Measurements from ENCODE around the gene EFNA4.
A peak's percentile ranks its signal among the peaks of the same experiment; 100 is the strongest.

The EFNA4 gene

DNA sequence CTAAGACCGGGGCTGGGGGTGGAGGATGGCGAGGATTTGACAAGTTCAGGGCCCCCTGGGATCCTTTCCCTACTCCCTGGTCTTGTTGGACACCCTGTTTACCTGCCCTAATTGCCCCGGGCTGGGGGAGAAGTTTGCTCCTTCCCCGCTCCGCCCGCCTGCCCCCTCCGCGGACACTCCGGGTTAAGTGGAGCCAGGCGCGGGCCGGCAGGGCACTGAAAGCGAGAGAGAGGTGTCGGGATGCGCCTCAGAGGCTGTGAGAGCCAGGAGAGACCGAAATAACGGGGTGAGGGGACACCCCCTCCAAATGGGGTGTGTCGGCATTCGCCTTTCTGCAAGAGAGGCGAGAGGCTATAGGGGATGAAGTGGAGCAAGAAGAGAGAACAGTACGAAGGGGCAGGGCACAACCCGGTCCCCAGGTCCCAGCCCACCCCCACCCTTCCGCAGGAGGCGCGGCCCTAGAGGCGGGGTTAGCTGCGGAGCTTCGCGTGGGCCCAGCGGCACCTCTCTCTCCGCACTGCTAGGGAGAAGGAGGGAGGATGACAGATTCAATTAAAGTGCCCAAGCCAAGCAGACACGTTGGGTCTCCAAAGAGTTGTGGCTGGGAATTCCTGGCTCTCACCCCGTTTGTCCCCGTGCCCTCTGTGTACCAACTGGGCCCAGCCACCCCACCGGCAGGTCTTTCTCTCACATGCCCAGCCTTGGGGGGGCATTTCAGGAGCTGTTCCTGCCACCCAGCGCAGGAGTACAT lies 18.9 kb downstream of the EFNA4 start:
- no peak for DNase-seq
- in situ Hi-C loops (cut with MboI; ENCODE audit: low pct_unique_long_range_greater_than_20kb, low sequenced_read_pairs) = loop anchor here (10.0 kb wide), 1 partner anchor 82 kb away; no protein-coding TSS in a partner anchor

DNA sequence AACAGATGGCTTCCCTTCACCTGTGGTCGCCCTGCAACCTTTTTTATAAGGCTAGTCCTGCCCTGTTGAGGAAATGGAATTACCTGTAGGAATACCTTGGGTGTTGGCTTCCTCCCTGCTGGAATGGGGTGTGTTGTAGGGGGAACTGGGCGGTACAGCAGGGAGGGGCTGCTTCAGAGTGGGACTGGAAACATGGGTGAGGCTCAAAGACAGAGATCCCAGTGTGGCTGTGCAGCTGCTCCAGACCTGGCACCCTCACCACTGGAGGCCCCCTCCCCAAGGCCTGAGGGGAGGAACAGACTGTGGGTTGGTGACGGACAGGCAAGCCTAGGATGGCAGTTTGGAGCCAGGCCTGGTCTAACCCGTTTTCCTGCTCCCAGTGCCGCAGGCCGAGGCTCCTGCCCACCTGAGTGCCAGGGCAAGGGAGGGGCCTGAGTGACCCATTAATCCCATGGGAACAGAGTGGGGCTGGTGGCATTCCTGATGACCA lies 19.6 kb downstream of the EFNA4 start:
- DNase-seq = no peak
- in situ Hi-C loops (cut with MboI; ENCODE audit: low pct_unique_long_range_greater_than_20kb, low sequenced_read_pairs) = loop anchor here (10.0 kb wide), 1 partner anchor 82 kb away; no protein-coding TSS in a partner anchor

DNA sequence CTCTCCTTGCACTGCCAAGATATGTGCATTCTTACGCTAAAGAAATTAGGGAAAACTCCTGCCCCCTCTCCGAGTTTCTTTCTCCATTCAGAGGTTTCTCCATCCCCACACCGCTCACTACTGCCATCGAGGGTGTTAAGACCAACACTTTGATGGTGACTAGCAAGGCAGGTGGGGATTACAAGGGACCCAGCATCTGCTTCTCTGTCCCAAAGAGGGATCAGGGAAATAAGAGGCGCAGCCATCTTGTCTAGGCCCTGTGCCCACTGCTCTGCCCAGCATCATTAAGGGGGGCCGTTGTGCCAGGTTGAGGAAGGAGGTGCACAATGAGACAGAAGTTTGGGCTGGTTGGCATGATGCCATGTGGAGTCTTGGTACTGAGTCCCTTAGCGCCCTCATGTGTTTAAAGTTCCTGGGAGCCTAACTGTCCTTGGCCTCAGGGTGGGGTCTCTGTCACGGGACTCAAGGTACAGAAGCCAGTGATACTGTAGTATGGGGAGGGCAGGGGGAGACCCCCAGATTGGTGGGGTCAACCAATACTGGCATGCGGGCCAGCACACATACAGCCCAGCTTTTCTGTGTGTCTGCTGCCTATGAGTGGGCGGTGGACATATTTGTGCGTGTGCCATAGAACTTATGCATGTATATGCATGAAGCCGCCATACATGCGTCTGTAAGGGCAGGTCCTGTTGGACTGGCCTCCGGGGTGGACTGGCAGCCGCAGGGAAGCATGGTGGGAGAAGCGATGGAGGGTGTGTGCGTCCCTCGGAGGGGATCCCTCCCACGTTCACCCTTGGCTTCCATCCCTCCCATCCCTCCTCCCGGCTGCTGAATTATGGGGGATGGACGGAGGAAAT lies 20.6 kb downstream of the EFNA4 start:
- in situ Hi-C loops (cut with MboI; ENCODE audit: low pct_unique_long_range_greater_than_20kb, low sequenced_read_pairs) = loop anchor here (10.0 kb wide), 1 partner anchor 81 kb away; no protein-coding TSS in a partner anchor
- peak; percentile 51 for DNase-seq

DNA sequence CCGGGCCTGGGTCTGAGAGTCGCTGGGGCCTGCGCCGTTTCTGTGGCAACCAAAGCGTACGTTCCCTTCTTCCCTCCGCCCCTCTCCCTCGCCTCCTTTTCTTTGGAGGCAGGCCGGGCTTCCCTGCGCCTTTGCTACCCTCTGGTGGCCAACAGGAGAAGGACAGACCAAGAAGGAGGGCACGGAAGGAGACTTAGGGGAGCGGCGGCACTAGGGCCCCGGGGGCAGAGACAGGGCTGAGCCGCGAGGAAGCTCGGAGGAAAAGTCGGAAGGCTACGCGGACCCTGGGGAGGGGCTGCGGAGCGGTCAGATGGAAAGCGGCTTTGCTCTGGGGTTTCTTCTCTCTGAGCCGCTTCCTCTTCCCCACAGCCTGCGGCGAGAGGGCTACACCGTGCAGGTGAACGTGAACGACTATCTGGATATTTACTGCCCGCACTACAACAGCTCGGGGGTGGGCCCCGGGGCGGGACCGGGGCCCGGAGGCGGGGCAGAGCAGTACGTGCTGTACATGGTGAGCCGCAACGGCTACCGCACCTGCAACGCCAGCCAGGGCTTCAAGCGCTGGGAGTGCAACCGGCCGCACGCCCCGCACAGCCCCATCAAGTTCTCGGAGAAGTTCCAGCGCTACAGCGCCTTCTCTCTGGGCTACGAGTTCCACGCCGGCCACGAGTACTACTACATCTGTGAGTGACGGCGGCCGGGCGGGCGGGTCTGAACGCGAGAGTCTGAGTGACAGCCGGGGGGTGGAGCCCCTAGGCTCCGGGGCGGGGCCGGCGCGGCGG lies 21.4 kb downstream of the EFNA4 start:
- DNase-seq = peak; percentile 98
- in situ Hi-C loops (cut with MboI; ENCODE audit: low pct_unique_long_range_greater_than_20kb, low sequenced_read_pairs) = loop anchor here (10.0 kb wide), 1 partner anchor 80 kb away; no protein-coding TSS in a partner anchor

DNA sequence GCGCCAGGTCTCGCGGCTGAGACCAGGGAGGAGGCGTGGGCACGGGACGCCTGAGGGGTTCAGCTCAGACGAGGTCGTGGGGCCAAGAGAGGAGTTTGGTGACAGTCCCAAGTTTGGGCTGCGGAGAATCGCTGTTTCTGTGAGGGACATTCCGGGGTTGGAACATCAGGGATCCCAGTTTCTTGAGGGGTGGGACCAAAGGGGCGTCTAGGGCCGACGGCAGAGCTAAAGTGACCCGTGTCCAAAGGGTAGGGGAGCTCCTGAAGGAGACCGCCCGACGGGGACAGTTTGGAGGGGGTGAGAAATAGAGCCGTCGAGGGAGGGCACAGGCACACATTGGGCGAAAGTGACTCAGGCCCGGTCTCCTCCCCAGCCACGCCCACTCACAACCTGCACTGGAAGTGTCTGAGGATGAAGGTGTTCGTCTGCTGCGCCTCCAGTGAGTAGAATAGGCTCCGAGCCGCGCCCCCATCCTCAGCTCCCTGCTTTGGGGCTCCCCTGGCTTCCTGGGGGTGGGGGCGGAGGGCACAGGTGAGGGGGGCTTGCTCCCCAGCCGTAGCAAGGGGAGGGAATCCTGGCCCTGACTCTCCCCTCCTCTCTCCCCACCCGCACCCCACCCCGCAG lies 22.1 kb downstream of the EFNA4 start:
- DNase-seq = no peak
- in situ Hi-C loops (cut with MboI; ENCODE audit: low pct_unique_long_range_greater_than_20kb, low sequenced_read_pairs) = loop anchor here (10.0 kb wide), 1 partner anchor 79 kb away; no protein-coding TSS in a partner anchor

DNA sequence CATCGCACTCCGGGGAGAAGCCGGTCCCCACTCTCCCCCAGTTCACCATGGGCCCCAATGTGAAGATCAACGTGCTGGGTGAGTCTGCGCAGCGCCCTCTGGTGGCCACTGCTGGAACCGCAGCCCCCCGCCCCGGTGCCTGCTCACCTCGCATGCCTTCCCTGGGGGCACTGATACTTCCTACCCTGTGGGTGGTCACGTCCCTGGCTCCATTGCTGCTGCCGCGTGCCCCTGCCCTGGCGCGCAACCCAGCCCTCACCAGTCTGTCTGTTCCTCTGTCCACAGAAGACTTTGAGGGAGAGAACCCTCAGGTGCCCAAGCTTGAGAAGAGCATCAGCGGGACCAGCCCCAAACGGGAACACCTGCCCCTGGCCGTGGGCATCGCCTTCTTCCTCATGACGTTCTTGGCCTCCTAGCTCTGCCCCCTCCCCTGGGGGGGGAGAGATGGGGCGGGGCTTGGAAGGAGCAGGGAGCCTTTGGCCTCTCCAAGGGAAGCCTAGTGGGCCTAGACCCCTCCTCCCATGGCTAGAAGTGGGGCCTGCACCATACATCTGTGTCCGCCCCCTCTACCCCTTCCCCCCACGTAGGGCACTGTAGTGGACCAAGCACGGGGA lies 22.7 kb downstream of the EFNA4 start:
- in situ Hi-C loops (cut with MboI; ENCODE audit: low pct_unique_long_range_greater_than_20kb, low sequenced_read_pairs) = loop anchor here (10.0 kb wide), 1 partner anchor 79 kb away; no protein-coding TSS in a partner anchor
- DNase-seq = peak; percentile 89

DNA sequence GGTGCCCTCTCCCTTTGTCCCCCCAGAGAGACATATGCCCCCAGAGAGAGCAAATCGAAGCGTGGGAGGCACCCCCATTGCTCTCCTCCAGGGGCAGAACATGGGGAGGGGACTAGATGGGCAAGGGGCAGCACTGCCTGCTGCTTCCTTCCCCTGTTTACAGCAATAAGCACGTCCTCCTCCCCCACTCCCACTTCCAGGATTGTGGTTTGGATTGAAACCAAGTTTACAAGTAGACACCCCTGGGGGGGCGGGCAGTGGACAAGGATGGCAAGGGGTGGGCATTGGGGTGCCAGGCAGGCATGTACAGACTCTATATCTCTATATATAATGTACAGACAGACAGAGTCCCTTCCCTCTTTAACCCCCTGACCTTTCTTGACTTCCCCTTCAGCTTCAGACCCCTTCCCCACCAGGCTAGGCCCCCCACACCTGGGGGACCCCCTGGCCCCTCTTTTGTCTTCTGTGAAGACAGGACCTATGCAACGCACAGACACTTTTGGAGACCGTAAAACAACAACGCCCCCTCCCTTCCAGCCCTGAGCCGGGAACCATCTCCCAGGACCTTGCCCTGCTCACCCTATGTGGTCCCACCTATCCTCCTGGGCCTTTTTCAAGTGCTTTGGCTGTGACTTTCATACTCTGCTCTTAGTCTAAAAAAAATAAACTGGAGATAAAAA lies 23.5 kb downstream of the EFNA4 start:
- in situ Hi-C loops (cut with MboI; ENCODE audit: low pct_unique_long_range_greater_than_20kb, low sequenced_read_pairs) = loop anchor here (10.0 kb wide), 1 partner anchor 78 kb away; no protein-coding TSS in a partner anchor
- DNase-seq = no peak

DNA sequence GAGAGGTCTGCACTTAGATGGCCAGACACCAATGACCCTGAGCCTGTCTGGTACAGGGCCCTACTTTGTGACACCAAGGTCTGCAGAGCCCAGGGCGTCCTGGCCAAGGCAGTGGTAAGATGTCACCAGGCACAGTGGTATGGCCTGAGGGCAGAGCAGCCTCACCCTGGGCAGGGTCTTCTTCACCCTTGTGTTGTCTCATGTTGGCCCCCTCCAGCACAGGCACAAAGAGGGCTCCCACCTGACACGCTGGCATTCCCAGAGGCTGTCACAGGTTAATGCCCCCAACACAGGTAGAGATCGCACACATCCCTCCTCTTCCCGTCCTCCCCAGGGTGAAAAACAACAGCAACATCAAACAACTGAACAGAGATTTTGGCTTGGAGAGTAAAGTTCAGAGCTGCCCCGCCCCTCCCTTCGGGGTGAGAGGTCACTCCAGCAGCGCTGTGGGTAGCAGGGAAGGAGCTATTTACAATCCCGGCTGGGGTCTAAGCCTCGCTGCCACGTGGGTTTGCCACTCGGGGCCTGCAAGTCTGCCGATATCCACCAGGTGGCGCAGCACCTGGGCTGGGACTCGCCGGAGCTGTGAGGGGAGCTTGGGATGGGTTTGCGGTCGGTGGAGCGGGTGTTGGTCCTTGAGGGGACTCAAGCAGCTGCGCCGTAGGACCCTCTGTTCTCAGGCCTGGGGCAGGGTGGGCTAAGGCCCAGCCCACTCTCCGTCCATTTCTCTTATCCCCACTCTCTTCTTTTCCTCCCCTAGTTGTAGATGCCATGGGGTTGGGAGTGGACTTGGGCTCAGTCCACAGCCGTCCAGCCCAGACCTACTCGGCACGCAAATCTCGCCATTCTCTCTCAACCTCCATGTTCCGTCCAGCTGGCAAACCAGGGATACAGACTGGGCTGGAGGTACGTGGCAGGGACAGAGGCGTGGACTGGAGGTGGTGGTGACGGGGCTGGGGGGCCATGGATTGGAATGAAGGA lies 27.8 kb downstream of the EFNA4 start:
- in situ Hi-C loops (cut with MboI; ENCODE audit: low pct_unique_long_range_greater_than_20kb, low sequenced_read_pairs) = no loop called here
- peak; percentile 88 for DNase-seq

DNA sequence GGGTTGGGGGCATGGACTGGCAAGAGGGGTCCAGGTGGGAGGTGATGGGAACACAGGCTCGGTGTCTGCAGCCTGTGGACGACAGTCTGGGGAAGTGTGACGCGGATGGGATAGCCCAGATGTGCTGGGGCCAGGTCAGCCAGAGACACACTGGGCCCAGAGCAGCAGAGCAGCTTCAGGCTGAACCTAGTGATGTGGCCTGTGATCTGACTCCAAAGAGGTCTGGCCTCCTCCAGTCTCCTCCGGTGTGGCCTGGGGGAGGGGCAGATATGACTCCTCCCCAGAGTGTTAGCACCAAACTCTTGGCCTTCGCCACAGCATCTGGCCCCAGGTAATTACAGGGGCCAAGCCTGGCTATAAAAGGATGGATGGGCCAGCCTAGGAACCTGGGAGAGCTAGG lies 28.6 kb downstream of the EFNA4 start:
- DNase-seq = no peak
- in situ Hi-C loops (cut with MboI; ENCODE audit: low pct_unique_long_range_greater_than_20kb, low sequenced_read_pairs) = no loop called here

DNA sequence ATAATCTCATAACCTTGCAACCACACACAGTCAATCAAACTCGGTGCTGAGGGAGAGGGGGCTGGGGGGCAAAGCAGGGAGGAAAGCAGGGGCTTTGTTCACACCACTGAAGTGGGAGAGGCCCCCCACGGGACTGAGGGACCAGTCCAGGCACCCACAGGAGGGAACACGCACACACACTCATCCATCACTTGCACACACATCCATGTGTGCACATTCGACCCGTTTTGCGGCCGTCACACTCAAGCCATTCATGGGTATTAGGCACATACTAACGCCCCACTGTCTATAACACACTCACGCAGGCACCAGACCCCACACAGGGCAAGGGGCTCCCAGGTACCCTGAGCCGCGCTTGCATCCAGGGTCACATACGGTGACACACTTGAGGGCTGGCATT lies 29.1 kb downstream of the EFNA4 start:
- DNase-seq = no peak
- in situ Hi-C loops (cut with MboI; ENCODE audit: low pct_unique_long_range_greater_than_20kb, low sequenced_read_pairs) = no loop called here

DNA sequence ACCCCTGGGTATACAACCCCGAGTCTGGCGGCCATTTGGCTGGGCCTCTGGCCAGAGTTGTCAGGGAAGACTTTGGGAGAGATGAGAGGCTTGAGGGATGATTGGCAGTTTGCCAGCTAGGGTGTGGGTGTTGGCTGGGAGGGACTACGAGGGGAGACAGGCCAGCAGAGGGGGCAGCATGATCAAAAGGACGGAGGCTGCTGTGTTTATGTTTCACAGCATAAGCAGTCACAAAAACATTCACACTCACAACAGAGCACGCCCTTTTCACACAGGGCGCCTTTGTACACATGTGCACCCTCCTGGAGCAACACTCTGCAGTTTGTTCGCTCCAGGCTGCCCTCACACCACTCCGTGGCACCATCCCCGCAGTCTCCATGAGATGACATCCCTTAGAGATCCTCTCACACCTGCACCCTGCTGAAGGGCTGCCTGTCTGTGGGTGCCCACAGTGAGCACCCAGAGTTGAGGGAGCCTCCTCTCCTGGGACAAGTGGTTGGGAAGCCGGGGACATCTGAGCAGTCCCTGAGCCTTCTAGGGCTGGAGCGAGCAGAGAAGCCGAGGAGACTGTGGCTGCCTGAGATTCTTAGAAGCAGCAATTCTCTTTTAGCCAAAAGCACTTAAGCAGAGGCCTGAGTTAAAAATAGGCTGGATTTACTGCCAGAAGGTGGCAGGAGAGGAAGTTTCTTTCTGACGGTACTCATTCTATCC lies 30.5 kb downstream of the EFNA4 start:
- in situ Hi-C loops (cut with MboI; ENCODE audit: low pct_unique_long_range_greater_than_20kb, low sequenced_read_pairs) = no loop called here
- DNase-seq = peak; percentile 71

DNA sequence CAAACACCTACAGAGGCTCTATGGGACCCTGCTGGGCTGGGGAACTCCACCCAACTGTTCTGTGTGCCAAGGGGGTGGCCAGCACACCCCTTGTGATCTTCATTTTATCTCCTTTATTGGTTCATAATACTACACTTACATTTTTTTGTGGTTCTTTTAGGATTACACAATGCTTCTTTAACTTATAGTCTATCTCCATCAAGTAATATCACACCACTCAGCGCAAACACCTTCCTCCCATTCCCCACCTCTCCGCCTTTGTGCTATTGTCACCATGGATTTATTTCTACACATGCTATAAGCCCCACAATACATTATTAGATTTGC lies 31.0 kb downstream of the EFNA4 start:
- in situ Hi-C loops (cut with MboI; ENCODE audit: low pct_unique_long_range_greater_than_20kb, low sequenced_read_pairs) = no loop called here

DNA sequence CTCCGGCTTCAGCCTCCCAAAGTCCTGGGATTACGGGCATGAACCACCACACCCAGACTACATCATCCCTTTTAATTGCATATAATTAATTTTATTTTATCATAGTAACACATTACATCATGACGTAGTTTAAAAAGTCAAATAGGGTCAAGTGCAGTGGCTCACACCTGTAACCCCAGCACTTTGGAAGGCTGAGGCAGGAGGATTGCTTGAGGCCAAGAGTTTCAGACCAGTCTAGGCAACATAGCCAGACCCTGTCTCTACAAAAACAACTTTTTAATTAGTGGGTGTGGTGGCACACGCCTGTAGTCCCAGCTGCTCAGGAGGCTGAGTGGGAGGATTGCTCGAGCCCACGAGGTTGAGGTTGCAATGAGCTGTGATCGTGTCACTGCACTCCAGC lies 35.8 kb downstream of the EFNA4 start:
- in situ Hi-C loops (cut with MboI; ENCODE audit: low pct_unique_long_range_greater_than_20kb, low sequenced_read_pairs) = no loop called here
- DNase-seq = no peak

More for the DNA sequence above, 31.0 kb downstream of the EFNA4 start:
- DNase-seq = no peak

DNA sequence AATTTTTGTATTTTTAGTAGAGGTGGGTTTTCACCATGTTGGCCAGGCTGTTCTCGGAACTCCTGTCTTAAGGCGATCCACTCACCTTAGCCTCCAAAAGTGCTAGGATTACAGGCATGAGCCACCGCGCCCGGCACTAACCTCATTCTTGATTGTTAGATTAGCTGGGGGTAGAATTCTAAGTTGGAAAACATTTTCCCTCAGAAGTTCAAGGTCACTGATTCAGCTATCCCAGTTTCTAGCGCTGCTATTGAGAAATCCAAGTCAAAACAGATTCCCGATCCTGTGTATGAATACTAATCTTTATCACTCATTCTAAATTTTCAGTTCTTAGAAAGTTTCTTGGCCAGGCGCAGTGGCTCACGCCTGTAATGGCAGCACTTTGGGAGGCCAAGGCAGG lies 39.8 kb downstream of the EFNA4 start:
- no peak for DNase-seq

DNA sequence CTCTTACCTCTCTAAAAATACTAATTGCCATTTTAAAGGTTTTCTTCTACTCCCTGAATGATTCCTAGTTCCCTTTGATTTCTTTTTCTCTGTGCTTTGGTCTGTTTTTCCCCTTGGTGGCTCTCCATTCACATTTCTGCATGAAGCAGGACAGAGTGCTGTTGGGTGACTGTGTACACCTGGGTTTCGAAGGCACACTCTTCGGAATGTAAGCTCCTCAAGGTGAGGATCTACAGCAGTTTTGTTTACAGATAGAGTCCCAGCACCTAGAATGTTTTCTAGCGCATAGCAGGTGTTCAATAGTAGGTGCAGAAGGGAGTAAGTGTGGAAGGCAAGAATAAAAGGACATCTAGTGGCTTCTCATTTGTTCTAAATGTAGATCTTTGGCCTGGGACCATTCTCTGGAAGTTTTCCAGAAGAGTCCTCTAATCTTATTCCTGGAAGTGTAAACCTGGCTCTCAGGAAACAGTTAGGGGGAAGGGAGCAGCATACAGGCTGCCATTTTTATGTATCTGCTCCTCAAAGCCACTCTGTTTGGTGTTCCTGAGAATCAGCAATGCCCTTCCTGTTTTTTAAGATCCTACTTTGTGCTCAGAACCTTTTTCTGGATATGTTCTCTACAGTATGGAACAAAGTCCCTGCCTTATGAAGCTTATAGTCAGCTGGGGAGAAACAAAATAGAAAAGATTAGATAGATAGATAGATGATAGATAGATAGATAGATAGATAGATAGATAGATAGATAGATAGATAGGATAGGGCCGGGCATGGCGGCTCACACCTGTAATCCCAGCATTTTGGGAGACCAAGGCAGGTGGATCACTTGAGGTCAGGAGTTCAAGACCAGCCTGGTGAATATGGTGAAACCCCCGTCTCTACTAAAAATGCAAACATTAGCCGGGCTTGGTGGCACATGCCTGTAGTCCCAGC lies 41.3 kb downstream of the EFNA4 start:
- in situ Hi-C loops (cut with MboI; ENCODE audit: low pct_unique_long_range_greater_than_20kb, low sequenced_read_pairs) = no loop called here
- no peak for DNase-seq

More for the DNA sequence above, 39.8 kb downstream of the EFNA4 start:
- in situ Hi-C loops (cut with MboI; ENCODE audit: low pct_unique_long_range_greater_than_20kb, low sequenced_read_pairs) = no loop called here

Measured in KBM-7 (cell line).